GM23338 (cell line): Measurements from ENCODE around the gene GNB5. TPM values are rescaled to one million over a fixed set of nuclear protein-coding genes. Genes with fewer than 3 reads are reported as not detected.

ENCODE experiments used
- ATAC-seq: fragments of 200-7000 bp; cut with Tn5 transposase; 3 replicates; pipeline ENCODE4 v1.9.1; 2020
- DNase-seq: peaks from one replicate; pipeline ENCODE4 v3.0.0-alpha.2; 2015; ENCODE audit warnings: low spot score
- H2AFZ ChIP-seq: fragments of 200-600 bp; sonication (generic); 2 replicates; pipeline ENCODE4 v1.8.0; 2016; ENCODE audit warnings: antibody characterized with exemption, mild to moderate bottlenecking, moderate library complexity
- H3F3A ChIP-seq: fragments of 200-600 bp; sonication (generic); replicated peaks from 2 replicates; pipeline ENCODE4 v1.8.0; 2017; ENCODE audit warnings: antibody characterized with exemption, mixed run types, low read depth
- H3K27ac ChIP-seq: fragments of 200-600 bp; sonication (generic); 2 replicates; pipeline ENCODE4 v1.6.1; 2016; ENCODE audit warnings: low read depth
- H3K27me3 ChIP-seq: fragments of 200-600 bp; sonication (generic); 2 replicates; pipeline ENCODE4 v1.8.0; 2016; ENCODE audit warnings: mild to moderate bottlenecking, mixed run types, moderate library complexity; ENCODE audit not compliant: insufficient read depth
- H3K36me3 ChIP-seq: fragments of 200-600 bp; sonication (generic); 2 replicates; pipeline ENCODE4 v1.8.0; 2016; ENCODE audit warnings: mild to moderate bottlenecking; ENCODE audit not compliant: insufficient read depth
- H3K4me1 ChIP-seq: fragments of 200-600 bp; sonication (generic); 2 replicates; pipeline ENCODE4 v1.8.0; 2016; ENCODE audit warnings: mild to moderate bottlenecking, moderate library complexity; ENCODE audit not compliant: insufficient read depth
- H3K4me2 ChIP-seq: fragments of 200-600 bp; sonication (generic); 2 replicates; pipeline ENCODE4 v1.7.1; 2017; ENCODE audit warnings: mixed run types
- H3K4me3 ChIP-seq: fragments of 200-600 bp; sonication (generic); 2 replicates; pipeline ENCODE4 v1.6.1; 2016; ENCODE audit warnings: mixed run types
- H3K79me2 ChIP-seq: fragments of 200-600 bp; sonication (generic); replicated peaks from 2 replicates; pipeline ENCODE4 v1.8.0; 2017; ENCODE audit warnings: mild to moderate bottlenecking; ENCODE audit not compliant: insufficient read depth
- H3K9me2 ChIP-seq: fragments of 200-600 bp; sonication (generic); 2 replicates; pipeline ENCODE4 v1.8.0; 2017; ENCODE audit not compliant: insufficient read depth
- H4K20me1 ChIP-seq: fragments of 200-600 bp; sonication (generic); replicated peaks from 2 replicates; pipeline ENCODE4 v1.8.0; 2017; ENCODE audit warnings: mild to moderate bottlenecking; ENCODE audit not compliant: insufficient read depth
- H3K27ac Mint-ChIP-seq: 2 replicates; pipeline ENCODE4 v1.8.0; 2020; ENCODE audit warnings: inconsistent platforms, mild to moderate bottlenecking, moderate library complexity, mixed read lengths
- H3K27me3 Mint-ChIP-seq: 3 replicates; pipeline ENCODE4 v1.8.0; 2022; ENCODE audit warnings: low read depth, mild to moderate bottlenecking, moderate library complexity, mixed read lengths, inconsistent platforms; ENCODE audit not compliant: insufficient read depth, poor library complexity
- H3K36me3 Mint-ChIP-seq: 3 replicates; pipeline ENCODE4 v1.8.0; 2021; ENCODE audit warnings: low read depth, mild to moderate bottlenecking, inconsistent platforms, moderate library complexity, mixed read lengths
- H3K4me1 Mint-ChIP-seq: 3 replicates; pipeline ENCODE4 v1.8.0; 2020; ENCODE audit warnings: mild to moderate bottlenecking, inconsistent platforms, mixed read lengths
- H3K4me3 Mint-ChIP-seq: 3 replicates; pipeline ENCODE4 v1.8.0; 2021; ENCODE audit warnings: moderate library complexity, mild to moderate bottlenecking, inconsistent platforms, mixed read lengths
- H3K9me3 Mint-ChIP-seq: 3 replicates; pipeline ENCODE4 v1.8.0; 2020; ENCODE audit warnings: moderate library complexity, mild to moderate bottlenecking, inconsistent platforms, mixed read lengths
- CREB1 ChIP-seq: fragments of 250-450 bp; sonication (Bioruptor Pico); IDR thresholded peaks from 2 replicates; pipeline ENCODE4 v1.5.0; 2020; ENCODE audit warnings: low read depth, mild to moderate bottlenecking, moderate library complexity
- ETS1 ChIP-seq: IDR thresholded peaks from 2 replicates; pipeline ENCODE4 v1.6.1; 2016; ENCODE audit warnings: antibody characterized with exemption
- EZH2 ChIP-seq: fragments of 200-600 bp; sonication (generic); IDR thresholded peaks from one replicate; pipeline ENCODE4 v1.8.0; 2017; ENCODE audit warnings: antibody characterized with exemption, mild to moderate bottlenecking, low read depth; ENCODE audit not compliant: unreplicated experiment
- EZH2phosphoT487 ChIP-seq: fragments of 200-600 bp; sonication (generic); IDR thresholded peaks from one replicate; pipeline ENCODE4 v1.8.1; 2018; ENCODE audit warnings: antibody characterized with exemption; ENCODE audit not compliant: unreplicated experiment
- NANOG ChIP-seq: IDR thresholded peaks from 2 replicates; pipeline ENCODE4 v1.6.1; 2016; ENCODE audit warnings: antibody characterized with exemption, borderline replicate concordance
- POLR2AphosphoS5 ChIP-seq: IDR thresholded peaks from 2 replicates; pipeline ENCODE4 v1.6.1; 2016; ENCODE audit warnings: antibody characterized with exemption, low read depth
- ZNF331 ChIP-seq: fragments of 250-450 bp; sonication (Bioruptor Pico); IDR thresholded peaks from 2 replicates; pipeline ENCODE4 v1.5.0; 2020; ENCODE audit warnings: low read depth, mild to moderate bottlenecking, moderate library complexity
- polyA plus RNA-seq: library from polyadenylated mRNA; unstranded; fragments of >200 nt; fragmentation: Nextera tagmentation; extraction: Ambion mirVana; gene quantifications from 2 replicates; pipeline ENCODE4 v1.2.1, GENCODE V29; 2016
- total RNA-seq: library from RNA; depleted of rRNA; stranded (reverse); fragments of >200 nt; shearing (Covaris generic); gene quantifications from 2 replicates; pipeline ENCODE4 v1.2.3, GENCODE V29; 2014
- TF ChIP-seq, protein P1 (sequence below), 2 experiments: fragments of 200-600 bp in 1 of 2; sonication (generic) in 1 of 2; conservative IDR thresholded peaks; 2 replicates each; pipeline versions ENCODE4 v1.5.1 to v1.6.1; 2016 to 2017; ENCODE audit warnings: antibody characterized with exemption in 2 of 2, low read depth in 2 of 2, mild to moderate bottlenecking in 2 of 2, moderate library complexity in 1 of 2
- TF ChIP-seq, protein P2 (sequence below): IDR thresholded peaks from one replicate; pipeline ENCODE4 v1.6.1; 2018; ENCODE audit warnings: antibody characterized with exemption; ENCODE audit not compliant: unreplicated experiment

Gene GNB5
- total and polyA plus RNA-seq, 2 experiments from 2014 or later, result 23.0 to 40.8 TPM

- no peak overlapping the region for H3K4me3 ChIP-seq
- H3K27me3 ChIP-seq, result peaks cover 21% of the 10 kb centered on the region
- H3K27ac ChIP-seq, result no peak overlapping the region
- peaks cover 18% of the 10 kb centered on the region for H3K27me3 Mint-ChIP-seq
- H3K4me1 ChIP-seq, result peaks cover 2% of the 10 kb centered on the region
- H3K27ac Mint-ChIP-seq, result no peak overlapping the region
- no peaks in the 10 kb centered on the region for H3K36me3 ChIP-seq
- H3F3A ChIP-seq, result peaks cover 11% of the 10 kb centered on the region; the same call in 1 of the 2 replicates
- H3K36me3 Mint-ChIP-seq, result no peaks in the 10 kb centered on the region
- no peaks in the 10 kb centered on the region; the same call in 1 of the 2 replicates for H4K20me1 ChIP-seq
- no peaks in the 10 kb centered on the region for H3K9me3 Mint-ChIP-seq
- no peak overlapping the region for H2AFZ ChIP-seq
- peaks cover 3% of the 10 kb centered on the region for H3K79me2 ChIP-seq
- H3K9me2 ChIP-seq, result no peaks in the 10 kb centered on the region
- H3K4me1 Mint-ChIP-seq, result peaks cover 9% of the 10 kb centered on the region
- no peak overlapping the region for H3K4me2 ChIP-seq
- ATAC-seq (no peak), DNase-seq (peak; percentile 76)
- H3K4me3 Mint-ChIP-seq, result no peak overlapping the region
- TF ChIP-seq, protein P1, sequence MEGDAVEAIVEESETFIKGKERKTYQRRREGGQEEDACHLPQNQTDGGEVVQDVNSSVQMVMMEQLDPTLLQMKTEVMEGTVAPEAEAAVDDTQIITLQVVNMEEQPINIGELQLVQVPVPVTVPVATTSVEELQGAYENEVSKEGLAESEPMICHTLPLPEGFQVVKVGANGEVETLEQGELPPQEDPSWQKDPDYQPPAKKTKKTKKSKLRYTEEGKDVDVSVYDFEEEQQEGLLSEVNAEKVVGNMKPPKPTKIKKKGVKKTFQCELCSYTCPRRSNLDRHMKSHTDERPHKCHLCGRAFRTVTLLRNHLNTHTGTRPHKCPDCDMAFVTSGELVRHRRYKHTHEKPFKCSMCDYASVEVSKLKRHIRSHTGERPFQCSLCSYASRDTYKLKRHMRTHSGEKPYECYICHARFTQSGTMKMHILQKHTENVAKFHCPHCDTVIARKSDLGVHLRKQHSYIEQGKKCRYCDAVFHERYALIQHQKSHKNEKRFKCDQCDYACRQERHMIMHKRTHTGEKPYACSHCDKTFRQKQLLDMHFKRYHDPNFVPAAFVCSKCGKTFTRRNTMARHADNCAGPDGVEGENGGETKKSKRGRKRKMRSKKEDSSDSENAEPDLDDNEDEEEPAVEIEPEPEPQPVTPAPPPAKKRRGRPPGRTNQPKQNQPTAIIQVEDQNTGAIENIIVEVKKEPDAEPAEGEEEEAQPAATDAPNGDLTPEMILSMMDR (conservative IDR thresholded peaks at IDR 0.05; ENCODE audit: low read depth in 2 of 2), result peak; percentile 71 to 89
- TF ChIP-seq EZH2, result no peak
These were observed 7.5 kb downstream of the GNB5 start for GRCh38 chr15:52183562-52184173.

GRCh38 chr15:52181938-52182780 is 9.0 kb downstream of the GNB5 start:
- Histone ChIP-seq H3K27me3 (peaks cover 21% of the 10 kb centered on the region), H3K9me2 (no peaks in the 10 kb centered on the region), H2AFZ (no peak overlapping the region), H3K79me2 (peaks cover 16% of the 10 kb centered on the region), H3F3A (peaks cover 11% of the 10 kb centered on the region; the same call in 1 of the 2 replicates), H3K36me3 (no peaks in the 10 kb centered on the region), H3K4me3 (no peak overlapping the region), H3K4me2 (no peak overlapping the region), H4K20me1 (peaks cover 6% of the 10 kb centered on the region), H3K4me1 (peaks cover 10% of the 10 kb centered on the region), H3K27ac (no peak overlapping the region)
- H3K9me3 Mint-ChIP-seq, result no peaks in the 10 kb centered on the region
- no peak overlapping the region for H3K4me3 Mint-ChIP-seq
- no peak overlapping the region for H3K27ac Mint-ChIP-seq
- DNase-seq, result no peak
- ATAC-seq, result no peak
- peaks cover 22% of the 10 kb centered on the region for H3K4me1 Mint-ChIP-seq
- H3K27me3 Mint-ChIP-seq, result peaks cover 21% of the 10 kb centered on the region
- H3K36me3 Mint-ChIP-seq, result no peaks in the 10 kb centered on the region
- TF ChIP-seq POLR2AphosphoS5, result no peak
- TF ChIP-seq CREB1 (CRISPR knock-in tag), result no peak
- no peak for TF ChIP-seq ETS1
- no peak for TF ChIP-seq ZNF331
- no peak for TF ChIP-seq NANOG
- no peak for TF ChIP-seq EZH2
- no peak for TF ChIP-seq EZH2phosphoT487
- TF ChIP-seq, protein P2, sequence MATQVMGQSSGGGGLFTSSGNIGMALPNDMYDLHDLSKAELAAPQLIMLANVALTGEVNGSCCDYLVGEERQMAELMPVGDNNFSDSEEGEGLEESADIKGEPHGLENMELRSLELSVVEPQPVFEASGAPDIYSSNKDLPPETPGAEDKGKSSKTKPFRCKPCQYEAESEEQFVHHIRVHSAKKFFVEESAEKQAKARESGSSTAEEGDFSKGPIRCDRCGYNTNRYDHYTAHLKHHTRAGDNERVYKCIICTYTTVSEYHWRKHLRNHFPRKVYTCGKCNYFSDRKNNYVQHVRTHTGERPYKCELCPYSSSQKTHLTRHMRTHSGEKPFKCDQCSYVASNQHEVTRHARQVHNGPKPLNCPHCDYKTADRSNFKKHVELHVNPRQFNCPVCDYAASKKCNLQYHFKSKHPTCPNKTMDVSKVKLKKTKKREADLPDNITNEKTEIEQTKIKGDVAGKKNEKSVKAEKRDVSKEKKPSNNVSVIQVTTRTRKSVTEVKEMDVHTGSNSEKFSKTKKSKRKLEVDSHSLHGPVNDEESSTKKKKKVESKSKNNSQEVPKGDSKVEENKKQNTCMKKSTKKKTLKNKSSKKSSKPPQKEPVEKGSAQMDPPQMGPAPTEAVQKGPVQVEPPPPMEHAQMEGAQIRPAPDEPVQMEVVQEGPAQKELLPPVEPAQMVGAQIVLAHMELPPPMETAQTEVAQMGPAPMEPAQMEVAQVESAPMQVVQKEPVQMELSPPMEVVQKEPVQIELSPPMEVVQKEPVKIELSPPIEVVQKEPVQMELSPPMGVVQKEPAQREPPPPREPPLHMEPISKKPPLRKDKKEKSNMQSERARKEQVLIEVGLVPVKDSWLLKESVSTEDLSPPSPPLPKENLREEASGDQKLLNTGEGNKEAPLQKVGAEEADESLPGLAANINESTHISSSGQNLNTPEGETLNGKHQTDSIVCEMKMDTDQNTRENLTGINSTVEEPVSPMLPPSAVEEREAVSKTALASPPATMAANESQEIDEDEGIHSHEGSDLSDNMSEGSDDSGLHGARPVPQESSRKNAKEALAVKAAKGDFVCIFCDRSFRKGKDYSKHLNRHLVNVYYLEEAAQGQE, result no peak
